NCI-H187 (cell line): Measurements from ENCODE around the gene RPUSD1.
"Not testable (repeated sequence)": the region's sequence is repeated elsewhere in the genome, so short reads cannot be mapped to it uniquely, and the experiment has no call there.

Source experiments
- DNase-seq, 2 experiments: peaks; one replicate each; lab custom pipeline; 2025; lab: John Stamatoyannopoulos, UW

RPUSD1 gene

DNA sequence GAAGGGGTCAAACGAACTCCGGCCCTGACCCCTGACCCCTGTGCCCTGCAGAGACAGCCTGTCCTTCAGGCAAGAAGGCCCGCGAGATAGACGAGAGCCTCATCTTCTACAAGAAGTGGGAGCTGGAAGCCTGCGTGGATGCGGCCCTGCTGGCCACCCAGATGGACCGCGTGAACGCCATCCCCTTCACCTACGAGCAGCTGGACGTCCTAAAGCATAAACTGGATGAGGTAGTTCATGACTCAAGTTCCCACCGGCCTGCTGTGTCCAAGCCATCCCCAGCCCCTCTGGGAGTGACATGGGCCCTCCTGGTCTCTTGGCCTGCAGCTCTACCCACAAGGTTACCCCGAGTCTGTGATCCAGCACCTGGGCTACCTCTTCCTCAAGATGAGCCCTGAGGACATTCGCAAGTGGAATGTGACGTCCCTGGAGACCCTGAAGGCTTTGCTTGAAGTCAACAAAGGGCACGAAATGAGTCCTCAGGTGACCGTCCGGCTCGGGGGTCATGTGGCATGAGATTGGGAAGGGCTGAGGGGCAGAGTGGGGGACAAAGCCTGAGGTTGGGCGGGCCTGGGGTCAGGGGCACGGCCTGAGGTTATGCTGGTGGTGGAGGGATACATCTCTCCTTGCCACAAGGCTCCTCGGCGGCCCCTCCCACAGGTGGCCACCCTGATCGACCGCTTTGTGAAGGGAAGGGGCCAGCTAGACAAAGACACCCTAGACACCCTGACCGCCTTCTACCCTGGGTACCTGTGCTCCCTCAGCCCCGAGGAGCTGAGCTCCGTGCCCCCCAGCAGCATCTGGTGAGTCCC is 22.0 kb downstream of the RPUSD1 start:
- DNase-seq: no peak

DNA sequence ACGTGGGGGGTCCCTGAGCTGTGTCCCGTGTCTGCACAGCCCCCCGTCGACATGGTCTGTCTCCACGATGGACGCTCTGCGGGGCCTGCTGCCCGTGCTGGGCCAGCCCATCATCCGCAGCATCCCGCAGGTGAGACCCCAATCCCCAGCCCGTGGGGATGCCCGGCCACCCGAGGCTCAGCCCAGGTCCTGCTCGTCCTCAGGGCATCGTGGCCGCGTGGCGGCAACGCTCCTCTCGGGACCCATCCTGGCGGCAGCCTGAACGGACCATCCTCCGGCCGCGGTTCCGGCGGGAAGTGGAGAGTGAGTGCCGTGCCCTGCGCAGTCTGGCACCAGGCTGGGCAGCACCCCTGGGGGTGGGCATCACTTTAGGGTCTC is 22.7 kb downstream of the RPUSD1 start:
- DNase-seq: no peak

DNA sequence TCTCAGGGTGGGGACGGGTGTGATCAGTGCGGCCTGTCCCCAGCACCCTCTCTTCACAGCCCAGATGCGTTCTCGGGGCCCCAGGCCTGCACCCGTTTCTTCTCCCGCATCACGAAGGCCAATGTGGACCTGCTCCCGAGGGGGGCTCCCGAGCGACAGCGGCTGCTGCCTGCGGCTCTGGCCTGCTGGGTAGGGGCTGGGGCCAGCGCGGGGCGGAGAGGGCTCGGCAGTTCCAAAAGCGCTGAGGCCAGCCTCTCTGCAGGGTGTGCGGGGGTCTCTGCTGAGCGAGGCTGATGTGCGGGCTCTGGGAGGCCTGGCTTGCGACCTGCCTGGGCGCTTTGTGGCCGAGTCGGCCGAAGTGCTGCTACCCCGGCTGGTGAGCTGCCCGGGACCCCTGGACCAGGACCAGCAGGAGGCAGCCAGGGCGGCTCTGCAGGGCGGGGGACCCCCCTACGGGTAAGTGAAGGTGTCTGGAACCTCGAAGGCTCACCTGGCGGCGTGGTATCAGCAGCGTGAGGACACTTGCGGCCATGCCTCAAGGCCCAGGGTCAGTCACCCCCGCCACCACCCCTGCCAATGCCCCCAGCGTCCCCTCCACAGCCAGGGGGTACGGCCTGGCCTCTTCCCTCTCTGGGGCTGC is 23.2 kb downstream of the RPUSD1 start:
- no peak for DNase-seq

DNA sequence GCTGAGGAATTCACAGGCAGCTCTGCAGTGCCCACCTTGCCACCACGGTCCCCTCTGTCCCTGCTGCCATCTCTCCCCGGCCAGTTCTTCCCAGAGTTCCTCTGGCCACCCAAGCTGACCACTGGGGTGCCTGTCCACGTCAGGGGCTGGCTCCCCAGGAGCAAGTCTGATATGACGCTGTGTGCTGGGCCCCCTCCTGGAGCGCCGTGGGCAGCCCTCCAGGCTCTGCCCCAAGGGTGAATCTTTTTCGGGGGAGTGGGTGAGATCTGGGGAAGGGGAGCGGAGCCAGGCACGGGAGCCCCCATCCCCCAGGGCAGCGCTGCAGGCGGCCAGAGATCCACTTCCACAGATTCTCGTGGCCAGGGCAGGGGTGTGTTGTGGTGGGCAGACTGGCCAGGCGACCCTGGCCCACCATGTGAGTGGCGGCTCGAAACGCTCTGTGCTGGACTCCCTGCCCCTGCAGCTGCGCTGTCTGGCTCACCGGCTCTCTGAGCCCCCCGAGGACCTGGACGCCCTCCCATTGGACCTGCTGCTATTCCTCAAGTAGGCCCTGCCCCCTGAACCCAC is 23.9 kb downstream of the RPUSD1 start:
- DNase-seq: no peak

DNA sequence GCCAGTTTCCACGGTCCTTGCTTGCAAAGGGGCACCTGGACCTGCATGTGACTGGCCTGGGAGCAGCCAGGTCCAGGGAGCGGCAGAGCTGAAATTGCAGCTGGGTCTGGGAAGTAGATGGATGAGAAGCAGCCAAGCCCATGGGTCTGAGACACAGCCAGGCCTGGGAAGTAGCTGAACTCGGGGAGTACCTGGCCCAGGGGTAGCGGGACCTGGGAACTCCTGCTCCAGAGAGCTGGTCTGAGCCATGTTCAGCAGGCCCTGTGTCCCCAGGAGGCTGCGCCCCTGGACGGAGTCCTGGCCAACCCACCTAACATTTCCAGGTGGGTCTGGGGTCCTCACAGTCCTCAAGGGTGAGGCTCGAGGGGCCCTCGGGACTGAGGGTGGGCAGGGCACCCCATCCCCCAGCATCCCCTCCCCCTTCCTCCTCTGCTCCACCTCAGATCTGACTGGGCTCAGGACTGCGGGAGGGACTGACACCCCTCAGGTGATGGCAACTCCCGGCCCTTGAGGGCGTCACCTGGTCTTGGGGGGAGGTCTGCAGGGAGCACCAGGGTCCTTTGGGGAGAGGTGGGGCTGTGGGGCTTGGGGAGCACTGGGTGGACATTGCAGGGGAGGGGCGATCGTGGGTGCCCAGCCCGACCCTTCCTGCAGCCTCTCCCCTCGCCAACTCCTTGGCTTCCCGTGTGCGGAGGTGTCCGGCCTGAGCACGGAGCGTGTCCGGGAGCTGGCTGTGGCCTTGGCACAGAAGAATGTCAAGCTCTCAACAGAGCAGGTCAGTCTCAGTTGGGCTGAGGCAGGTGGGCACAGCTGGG is 24.6 kb downstream of the RPUSD1 start:
- DNase-seq: no peak

DNA sequence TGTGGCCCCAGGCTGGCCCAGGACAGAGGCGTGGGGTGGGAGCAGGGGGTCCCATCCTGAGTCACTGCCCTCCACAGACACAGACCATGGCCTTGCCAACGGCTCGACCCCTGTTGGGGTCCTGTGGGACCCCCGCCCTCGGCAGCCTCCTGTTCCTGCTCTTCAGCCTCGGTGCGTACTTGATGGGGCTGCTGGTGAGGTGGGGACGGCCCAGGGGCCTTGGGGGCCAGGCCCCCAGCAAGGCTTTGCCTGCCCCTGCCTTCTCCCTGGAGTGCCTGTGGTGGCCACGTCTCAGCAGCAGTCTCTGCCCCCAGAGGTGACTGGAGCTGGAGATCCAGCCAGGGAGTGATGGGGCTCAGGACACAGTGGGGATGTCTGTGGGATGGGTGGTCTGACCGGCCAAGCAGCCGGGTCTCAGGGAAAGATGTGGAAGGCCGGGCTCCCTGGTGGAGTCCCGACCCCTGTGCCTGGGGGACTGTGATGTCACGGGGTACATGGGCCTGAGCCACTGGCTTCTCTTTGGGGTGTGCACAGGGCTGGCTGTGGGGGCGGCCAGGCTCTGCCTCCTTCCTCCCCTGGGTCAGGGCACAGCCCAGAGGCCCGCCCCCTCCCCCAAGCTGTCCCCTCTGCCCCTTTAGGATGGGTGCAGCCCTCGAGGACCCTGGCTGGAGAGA is 25.4 kb downstream of the RPUSD1 start:
- no peak for DNase-seq

DNA sequence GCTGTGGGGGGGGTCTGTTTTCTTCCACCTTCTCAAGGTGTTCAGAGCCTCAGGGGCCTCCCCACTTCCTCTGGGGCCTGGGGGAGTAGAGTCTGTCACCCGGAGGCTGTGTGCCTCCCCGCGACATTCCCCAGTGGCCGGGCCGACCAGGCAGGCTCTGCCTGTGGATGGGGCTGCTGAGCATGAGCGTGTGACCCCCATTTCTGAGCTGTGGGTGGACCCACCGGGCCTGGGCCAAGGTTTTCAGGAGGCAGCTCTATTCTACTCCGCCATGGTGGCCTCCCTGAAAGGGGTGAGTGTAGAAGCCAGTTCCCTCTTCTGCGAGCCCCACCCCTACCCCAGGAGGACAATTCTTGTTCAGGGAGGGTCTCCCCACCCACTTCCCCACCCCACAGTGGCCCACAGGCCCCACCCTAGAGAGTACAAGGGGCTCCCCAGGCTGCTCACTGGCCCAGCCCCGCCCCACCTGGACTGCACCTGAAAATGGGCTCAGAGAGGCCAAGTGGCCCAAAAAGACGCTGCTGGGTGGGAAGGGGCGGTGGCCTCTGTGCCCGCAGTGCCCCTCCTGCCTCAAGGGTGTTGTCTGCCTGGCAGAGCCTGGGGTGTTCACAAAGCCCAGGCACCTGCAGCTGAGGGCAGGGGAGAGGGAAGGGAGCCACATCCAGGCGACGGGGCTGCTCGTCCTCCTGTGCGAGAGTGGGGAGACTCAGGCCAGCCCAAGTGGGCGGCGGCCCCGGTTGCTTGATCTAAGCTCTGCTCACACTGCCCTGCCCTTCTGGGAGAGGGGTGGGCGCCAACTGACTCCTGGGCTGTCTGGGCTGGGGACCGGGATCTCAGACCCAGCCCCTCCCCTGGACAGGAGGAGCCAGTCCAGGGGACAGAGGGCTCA is 26.3 kb downstream of the RPUSD1 start:
- no peak for DNase-seq

DNA sequence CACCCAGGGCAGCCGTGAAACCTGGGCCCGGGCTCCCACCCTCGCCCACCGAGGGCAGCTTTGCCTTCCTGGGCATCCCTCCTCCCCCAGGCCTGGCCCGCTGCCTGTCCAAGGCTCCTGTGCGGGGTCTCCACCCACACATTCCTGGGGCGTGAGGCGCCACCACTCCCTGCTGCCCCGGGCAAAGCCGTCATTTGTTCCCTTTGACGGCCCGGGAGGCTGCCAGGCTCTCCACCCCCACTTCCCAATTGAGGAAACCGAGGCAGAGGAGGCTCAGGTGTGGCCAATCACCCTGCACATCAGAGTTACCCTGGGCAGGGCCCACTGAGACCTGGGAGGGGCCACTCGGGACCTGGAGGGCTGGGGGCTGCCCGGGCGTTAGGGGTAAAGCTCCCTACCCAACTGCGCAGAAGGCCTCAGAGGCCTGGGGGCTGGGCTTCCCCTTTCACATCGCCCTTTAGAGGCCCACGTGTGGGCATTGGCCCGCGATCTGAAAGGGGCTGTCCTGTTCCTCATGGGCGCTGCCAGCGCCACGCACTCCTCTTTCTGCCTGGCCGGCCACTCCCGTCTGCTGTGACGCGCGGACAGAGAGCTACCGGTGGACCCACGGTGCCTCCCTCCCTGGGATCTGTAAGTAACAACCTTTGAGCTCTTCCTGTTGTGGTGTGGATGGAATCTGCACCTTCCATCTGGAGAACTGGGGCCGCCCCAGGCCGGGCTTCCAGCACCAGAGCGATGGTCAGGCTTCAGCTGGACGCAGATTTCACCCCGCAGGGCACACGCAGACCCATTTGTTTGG is 27.4 kb downstream of the RPUSD1 start, which contains the start of gene MSLN:
TSS of gene MSLN (plus strand) at position 190 of the 799 bp plus-strand sequence. CDS start 1,947 bp downstream, outside the sequence.
- DNase-seq: no peak

DNA sequence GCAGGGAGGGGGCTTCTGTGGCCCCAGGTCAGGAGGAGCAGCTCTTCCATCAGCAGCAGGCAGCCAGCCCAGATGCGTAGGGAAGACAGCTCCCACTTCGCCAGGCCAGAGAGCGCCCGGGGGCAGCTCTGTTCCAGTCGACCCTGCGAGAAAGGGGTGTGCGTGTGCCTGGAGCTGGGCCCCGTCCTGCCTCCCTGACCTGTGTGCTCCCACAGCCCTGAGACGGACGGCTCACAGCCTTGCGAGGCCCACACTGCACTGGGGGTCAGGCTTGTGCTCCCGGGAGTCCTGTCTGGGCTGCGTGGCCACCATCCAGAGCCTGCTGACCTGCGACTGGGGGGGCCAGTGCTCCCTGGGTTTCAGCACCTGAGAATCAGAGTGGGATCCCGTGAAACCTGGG is 28.1 kb downstream of the RPUSD1 start:
- DNase-seq: no peak

DNA sequence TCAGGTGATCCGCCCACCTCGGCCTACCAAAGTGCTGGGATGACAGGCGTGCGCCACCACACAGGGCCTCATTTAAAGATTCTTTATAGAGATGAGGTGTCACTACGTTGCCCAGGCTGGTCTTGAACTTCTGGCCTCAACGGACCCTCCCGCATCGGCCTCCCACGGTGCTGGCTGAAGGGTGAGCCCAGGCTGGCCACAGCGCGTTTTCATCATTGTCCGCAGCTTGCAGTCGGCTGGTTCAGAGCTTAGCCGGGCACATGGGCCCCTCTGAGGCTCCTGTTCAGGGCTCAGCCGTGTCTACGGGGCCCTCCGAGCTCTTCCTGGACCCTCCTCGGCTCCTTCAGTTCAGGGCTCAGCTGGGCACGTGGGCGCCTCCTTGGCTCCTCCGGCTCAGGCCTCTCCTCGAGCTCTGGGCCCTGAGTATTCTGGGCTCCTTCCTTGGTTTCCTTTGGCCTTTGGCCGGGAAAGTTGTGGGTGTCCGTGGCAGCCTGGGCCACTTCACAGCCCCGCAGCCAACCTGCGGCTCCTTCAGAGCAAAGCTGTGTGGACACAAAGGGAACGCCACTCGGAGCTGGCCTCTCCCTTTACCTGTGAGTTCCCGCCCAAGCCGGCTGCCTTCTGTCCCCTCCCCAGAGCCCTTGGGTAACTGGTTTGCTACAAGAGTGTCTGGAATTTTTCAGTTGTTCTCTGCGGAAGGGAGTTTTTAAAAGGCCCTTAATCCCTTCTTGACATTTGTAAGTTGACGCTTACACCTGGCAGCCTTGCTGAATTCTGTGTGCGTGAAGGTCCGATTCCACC is 28.9 kb downstream of the RPUSD1 start:
- no peak for DNase-seq

DNA sequence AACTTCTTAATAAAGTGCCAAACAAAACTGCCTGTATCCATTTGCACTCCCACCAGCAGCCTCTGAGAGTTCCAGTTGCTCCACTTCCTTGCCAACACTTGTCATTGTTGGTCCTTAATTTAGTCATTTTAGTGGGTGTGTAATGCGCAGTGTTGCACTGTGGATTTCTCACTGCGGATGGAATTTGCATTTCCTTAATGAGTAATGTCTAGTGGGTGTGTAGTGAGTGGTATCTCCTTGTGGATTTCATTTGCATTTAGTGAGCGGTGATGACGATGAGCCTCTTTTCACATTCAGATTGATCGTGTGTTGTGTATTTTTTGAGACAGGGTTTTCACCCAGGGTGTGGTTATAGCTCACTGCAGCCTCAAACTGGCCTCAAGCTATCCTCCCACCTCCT is 31.8 kb downstream of the RPUSD1 start:
- no peak for DNase-seq

DNA sequence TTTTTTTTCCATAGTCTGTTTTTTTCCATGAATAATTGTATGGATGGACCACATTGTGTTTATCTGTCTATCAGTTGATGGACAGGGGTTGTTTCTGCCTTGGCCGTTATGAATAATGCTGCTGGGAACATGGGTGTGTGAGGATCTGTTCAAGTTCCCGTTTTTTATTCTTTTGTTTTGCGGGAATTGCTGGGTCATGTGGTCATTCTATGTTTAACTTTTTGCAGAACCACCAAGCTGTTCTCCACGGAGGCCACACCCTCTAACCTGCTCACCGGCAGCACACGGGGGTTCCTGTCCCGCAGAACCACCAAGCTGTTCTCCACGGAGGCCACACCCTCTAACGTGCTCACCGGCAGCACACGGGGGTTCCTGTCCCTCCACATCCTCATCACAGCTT is 33.5 kb downstream of the RPUSD1 start:
- no peak for DNase-seq

DNA sequence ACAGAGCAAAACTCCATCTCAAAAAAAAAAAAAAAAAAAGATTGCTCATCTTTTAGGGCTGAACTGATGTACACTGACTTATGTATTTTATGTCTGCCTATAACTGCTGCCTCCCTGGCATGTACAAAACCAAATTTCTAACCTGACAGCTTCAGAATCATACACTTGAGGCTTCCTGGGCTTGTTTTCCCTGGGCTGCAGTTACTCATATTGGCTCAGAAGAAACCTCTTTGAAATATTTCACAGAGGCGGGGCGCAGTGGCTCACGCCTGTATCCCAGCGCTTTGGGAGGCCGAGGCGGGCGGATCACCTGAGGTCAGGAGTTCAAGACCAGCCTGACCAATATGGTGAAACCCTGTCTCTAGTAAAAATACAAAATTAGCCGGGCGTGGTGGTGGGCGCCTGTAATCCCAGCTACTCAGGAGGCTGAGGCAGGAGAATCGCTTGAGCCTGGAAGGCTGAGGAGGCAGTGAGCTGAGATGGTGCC is 34.0 kb downstream of the RPUSD1 start:
- not testable (repeated sequence) for DNase-seq

DNA sequence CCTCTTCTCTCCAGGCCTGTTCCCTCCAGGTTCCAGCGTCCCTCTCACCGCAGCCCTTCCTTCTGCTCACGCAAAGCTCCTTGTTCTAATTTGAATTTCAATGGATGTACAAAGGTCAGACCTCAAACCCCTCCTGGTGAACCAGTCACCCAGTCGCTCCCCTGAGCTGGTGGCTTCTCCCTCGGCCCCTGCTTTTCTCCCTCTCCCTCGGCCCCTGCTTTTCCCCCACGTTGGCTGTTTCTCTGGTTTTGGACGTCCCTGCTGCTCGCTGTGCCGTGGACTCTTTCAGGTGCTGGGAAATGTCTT is 36.2 kb downstream of the RPUSD1 start:
- DNase-seq: no peak

DNA sequence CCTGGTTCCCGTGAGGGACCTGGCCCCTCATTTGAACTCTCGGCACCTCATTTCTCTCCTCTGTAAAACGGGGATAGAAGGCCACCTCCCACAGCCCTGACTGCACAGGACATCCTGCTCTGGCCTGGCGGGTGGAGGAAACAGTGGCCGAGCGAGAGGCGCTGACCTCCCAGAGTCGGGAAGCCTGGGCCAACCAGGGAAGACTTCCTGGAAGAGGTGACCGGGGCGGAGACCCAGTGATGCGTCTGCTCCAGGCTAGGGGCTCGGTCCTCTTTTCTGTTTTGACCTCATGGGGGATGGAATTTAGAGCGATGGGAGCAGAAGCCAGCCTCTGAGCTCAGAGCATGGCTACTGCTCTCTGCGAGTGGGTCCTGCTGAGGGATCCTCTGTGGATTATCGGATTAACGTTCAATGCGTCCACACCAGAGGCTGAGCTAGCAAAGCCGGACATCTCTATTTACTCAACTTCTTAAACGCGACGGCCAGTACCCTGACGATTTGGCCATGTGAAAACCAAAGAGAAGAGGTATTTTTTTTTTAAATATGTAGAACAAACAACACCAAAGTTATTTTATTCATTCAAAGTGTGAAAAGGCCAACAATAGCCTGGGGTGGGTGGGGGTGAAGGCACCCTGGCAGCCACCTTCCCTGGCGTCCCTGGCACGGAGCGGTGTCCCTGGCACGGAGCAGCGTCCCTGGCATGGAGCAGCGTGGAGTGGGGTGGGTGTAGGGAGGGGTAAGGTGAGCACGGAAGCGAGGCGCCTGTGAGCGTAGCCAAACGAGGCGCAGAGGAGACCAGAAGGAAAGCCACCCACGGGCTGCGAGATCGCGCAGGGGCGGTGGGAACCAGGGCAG is 36.8 kb downstream of the RPUSD1 start:
- no peak for DNase-seq

DNA sequence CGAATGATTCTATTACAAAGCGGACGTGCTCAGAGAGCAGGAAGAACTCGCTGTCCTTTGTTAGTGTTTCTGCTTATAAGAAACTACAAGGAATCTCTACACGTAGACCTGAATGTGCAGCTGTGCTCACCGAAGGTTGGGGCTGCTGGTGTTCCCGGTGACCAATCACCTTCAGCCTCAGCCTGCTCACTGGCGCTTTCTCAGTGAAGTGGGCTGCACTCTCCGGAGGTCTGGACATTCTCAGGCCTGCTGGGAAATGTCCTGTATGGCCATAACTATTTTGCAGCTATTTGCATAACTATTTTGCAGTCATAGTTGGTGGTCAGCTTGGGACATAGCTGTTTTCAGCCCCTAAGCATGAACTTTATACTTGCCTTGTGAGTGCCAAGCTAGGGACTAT is 37.7 kb downstream of the RPUSD1 start:
- no peak for DNase-seq

DNA sequence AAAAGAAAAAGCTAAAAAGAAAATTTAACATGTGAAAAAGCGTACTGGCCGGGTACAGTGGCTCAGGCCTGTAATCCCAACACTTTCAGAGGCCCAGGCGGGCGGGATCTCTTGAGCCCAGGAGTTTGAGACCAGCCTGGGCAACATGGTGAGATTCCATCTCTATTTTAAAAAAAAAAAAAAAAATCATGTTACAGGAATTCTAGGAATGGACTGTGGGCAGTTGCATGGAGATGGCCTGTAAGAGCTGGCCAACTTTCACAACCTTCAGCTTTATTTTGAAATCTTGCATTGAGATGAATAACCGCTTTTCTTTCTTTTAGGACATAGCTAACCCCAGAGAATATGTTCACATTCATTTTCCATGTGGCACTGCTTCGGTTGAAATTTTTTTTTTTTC is 39.2 kb downstream of the RPUSD1 start:
- no peak for DNase-seq
